Measurements from ENCODE around the gene STAT6.
"Not testable (repeated sequence)": the region's sequence is repeated elsewhere in the genome, so short reads cannot be mapped to it uniquely, and the experiment has no call there.

Gene STAT6

GRCh38 chr12:57124261-57124877 is 13.2 kb upstream of the STAT6 start:
- TF ChIP-seq CTCF (IDR thresholded peaks at IDR 0.05; ENCODE audit: extremely low read depth, missing control alignments): peak; percentile 82
- peak; percentile 77 for DNase-seq (ENCODE audit: low spot score)

GRCh38 chr12:57123813-57124212 is 12.7 kb upstream of the STAT6 start:
- no peak for TF ChIP-seq CTCF (IDR thresholded peaks at IDR 0.05; ENCODE audit: extremely low read depth, missing control alignments)
- DNase-seq (ENCODE audit: low spot score): no peak

- DNase-seq (ENCODE audit: low spot score): not testable (repeated sequence)
Measured at GRCh38 chr12:57120718-57121117, 9.6 kb upstream of the STAT6 start.

- DNase-seq (ENCODE audit: low spot score): no peak
- no peak for TF ChIP-seq CTCF (IDR thresholded peaks at IDR 0.05; ENCODE audit: extremely low read depth, missing control alignments)
Measured at GRCh38 chr12:57119294-57120085, 8.3 kb upstream of the STAT6 start.

GRCh38 chr12:57118711-57119271 is 7.6 kb upstream of the STAT6 start:
- DNase-seq (ENCODE audit: low spot score): no peak
- TF ChIP-seq CTCF (IDR thresholded peaks at IDR 0.05; ENCODE audit: extremely low read depth, missing control alignments): no peak

- TF ChIP-seq CTCF (IDR thresholded peaks at IDR 0.05; ENCODE audit: extremely low read depth, missing control alignments): no peak
- DNase-seq (ENCODE audit: low spot score): no peak
Measured at GRCh38 chr12:57116580-57117281, 5.6 kb upstream of the STAT6 start.

GRCh38 chr12:57112492-57113294 is 1.5 kb upstream of the STAT6 start:
- DNase-seq (ENCODE audit: low spot score): no peak
- TF ChIP-seq CTCF (IDR thresholded peaks at IDR 0.05; ENCODE audit: extremely low read depth, missing control alignments): peak; percentile 70
